ENCODE data around the gene RIPOR1.
"Not testable (repeated sequence)": the region's sequence is repeated elsewhere in the genome, so short reads cannot be mapped to it uniquely, and the experiment has no call there.

The RIPOR1 gene

DNA sequence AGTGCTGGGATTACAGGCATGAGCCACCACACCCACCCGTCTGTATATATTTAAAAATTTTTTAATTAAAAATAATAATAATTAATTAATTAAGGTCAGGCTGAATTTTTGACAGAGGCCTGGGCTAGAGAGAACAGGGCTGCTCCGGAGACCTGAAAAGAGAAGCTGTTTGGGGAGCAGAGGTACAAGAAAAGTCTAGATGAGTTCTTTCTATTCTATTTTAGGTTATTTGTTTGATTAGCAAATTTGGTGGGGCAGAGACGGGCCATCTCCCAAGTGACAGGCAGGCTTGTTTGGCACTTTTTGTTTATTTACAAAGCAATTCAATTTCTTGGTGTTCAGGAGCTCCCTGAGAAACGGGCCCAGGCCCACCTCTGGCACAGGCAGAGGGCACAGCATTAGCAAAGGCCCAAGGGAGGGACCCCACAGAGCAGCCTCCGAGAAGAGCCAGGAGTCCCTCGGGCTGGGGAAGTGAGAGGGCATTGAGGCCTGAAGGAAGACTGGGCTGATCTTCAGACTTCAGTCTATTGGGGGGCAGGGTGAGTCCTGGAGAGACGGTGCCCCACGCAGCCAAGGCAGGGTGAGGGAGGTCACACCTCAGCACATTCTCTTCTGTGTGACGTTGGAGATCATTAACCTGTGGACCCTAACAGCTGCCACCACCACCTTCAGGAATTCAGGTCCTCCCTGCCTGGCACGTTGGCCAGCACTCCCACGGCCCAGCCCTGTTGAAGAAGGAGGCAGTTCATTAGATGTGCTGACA lies 10.8 kb upstream of the RIPOR1 start:
- DNase-seq: no peak

GRCh38 chr16:67518676-67519075 lies 10.0 kb upstream of the RIPOR1 start:
- DNase-seq: no peak

DNA sequence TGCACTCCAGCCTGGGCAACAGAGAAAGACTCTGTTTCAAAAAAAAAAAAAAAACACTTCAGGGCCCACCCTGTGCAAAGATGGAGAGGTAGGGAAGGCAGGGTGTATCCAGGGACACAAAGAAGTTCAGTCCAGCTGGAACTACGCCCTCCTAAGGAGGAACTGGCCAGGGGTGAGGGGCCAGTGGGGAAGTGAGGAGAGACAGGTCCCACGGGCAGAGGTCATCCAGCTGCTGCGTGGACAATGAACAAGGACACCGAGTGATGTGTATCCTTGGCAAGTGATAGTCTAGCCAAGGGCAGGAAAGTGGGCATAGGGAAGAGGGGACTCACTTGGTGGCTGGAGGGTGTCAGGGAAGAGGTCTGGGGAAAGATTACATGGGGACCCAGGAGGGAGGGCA lies 9.4 kb upstream of the RIPOR1 start:
- no peak for DNase-seq

DNA sequence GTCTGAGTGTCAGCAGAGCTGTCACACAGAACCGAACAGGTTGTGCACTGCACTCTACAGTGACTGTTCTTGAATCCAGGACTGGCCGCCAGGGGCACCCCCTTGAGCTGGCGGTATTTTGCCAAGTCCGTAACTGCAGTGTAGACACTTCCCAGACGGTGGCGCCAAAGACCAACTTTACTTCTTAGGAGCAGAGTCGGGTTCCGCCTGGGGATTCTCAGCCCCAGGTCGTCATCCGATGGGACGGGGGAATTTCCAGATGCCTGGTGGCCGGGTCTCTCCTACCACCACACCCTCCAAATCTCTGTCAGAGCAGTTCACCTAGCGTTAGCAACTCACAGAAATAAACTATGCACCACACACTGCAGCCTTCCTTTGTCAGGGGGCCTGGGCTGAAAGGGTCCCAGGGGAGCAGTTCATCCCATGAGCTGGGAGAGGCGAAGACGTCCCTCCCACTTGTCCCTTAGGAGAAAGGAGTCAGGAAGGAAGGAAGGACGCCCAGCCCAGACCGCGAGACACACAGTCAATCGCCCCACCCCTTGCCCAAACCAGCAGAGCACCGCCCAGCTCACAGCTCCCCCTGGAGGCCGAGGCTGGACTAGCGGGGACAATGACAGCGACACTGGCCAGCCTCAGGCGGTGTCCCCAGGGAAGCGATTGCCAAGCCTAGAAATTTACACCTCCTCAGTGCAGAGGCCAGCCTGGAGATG lies 7.4 kb upstream of the RIPOR1 start:
- DNase-seq: peak; percentile 89

- DNase-seq: peak; percentile 25
Observed at GRCh38 chr16:67525176-67525860, 3.3 kb upstream of the RIPOR1 start.

- no peak for DNase-seq
Observed at GRCh38 chr16:67526149-67526791, 2.4 kb upstream of the RIPOR1 start.

DNA sequence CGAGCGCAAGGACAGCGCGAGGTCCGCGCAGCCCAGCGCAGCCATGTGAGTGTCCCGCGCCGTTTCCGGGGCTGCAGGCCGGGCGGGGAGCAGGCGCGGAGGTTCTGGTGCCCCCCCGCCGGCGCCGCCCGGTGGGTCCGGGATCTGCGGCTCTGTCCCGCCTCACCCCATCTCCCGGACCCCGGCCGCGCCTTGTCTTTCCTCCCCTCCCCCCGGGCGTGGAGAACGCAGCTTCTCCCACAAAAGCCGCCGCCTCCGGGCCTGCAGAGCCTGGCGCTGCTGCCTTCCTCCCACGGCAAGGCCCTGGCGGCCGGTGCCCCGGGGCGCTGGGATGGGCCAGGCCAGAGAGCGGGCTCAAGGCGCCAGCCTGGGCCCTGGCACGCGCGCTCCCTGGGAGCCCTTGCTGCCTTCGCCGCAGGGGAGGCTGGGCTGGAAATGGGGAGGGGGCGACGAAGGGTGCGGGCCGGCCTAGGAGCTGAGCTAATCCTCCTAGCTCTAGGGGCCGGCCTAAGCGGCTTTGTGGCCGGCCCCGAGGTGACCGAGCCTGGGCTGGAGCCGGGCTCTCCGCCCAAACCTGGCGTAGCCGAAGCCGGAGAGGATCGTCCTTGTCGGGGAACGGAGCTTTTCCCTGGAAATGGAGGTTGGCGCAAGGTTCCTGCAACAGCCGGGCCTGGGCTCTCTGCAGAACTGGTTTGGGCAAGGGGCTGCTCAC lies 397 bp downstream of the RIPOR1 start:
- DNase-seq: peak; percentile 28

GRCh38 chr16:67529582-67530012 lies 968 bp downstream of the RIPOR1 start:
- peak; percentile 38 for DNase-seq

- peak; percentile 57 for DNase-seq
Observed at GRCh38 chr16:67530013-67530939, 1.6 kb downstream of the RIPOR1 start.

GRCh38 chr16:67531247-67531646 lies 2.6 kb downstream of the RIPOR1 start:
- DNase-seq: no peak

GRCh38 chr16:67533024-67533560 lies 4.5 kb downstream of the RIPOR1 start:
- DNase-seq: no peak

- DNase-seq: not testable (repeated sequence)
Observed at GRCh38 chr16:67533987-67534386, 5.4 kb downstream of the RIPOR1 start.

DNA sequence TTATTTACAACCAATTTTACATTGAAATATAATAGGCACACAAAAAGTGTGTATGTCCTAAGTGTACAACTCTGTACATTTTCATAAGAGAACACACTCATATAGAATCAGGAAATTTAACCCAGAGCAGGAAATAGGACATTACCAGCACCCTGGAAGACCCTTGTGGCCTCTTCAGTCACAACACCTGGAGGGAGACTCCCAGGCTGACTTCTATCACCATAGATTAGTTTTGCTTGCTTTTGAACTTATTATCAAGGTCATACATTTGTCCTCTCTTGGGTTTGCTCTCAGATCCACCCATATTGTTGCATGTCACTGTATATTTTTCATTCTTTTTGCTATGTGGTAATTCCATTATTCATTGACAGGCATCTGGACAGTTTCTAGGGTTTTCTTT lies 5.8 kb downstream of the RIPOR1 start:
- DNase-seq: no peak

- DNase-seq: no peak
Observed at GRCh38 chr16:67535201-67535600, 6.6 kb downstream of the RIPOR1 start.

DNA sequence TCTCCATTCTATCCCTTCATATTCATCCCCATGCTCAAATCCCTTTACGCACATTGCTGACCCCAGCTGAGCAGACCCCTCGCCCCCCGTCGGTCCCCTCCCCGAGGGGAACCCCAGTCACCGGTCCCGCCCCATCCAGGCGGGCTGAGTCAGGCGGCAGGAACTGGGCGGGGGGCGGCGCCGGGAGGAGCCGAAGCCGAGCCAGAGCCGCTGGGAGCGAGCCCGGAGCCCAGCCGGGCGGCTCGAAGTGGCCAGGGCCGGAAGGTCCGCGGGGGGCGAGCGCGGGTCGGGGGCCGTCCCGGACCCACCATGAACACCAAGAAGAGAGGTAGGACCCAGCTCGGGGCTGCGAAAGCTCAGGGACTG lies 8.6 kb downstream of the RIPOR1 start:
- DNase-seq: peak; percentile 46

GRCh38 chr16:67537636-67538591 lies 9.3 kb downstream of the RIPOR1 start:
- no peak for DNase-seq

- no peak for DNase-seq
Observed at GRCh38 chr16:67538666-67539101, 10.1 kb downstream of the RIPOR1 start.

DNA sequence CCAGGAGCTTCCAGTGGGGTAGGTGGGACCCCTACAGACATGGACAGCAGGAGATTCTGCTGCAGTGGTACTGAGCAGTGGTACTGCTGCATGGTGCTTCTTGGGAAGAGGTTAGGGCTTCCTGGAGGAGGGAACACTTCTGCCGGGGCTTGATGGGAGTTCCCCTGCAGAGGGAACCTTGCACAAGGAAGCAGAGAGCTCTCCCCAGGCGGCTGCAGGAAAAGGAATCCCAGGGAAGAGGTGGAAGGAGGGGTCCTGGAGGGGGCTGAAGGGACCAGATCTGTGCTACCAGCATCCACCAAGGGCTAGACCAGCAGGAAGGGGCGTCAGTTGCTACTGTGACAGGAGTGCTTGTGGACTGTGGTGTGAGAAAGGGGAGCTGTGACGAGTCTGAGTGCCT lies 10.6 kb downstream of the RIPOR1 start:
- DNase-seq: no peak

- no peak for DNase-seq
Observed at GRCh38 chr16:67539691-67540635, 11.3 kb downstream of the RIPOR1 start.
